Renal cortex interstitium (tissue), 11 donors: Measurements from ENCODE around the gene PHLPP1. TPM values are rescaled to one million over a fixed set of nuclear protein-coding genes. Genes with fewer than 3 reads are reported as not detected.

ENCODE experiments used
- DNase-seq, 11 donors: peaks; one replicate each; pipeline ENCODE4 v3.0.0-alpha.2; 2013; ENCODE audit warnings: low read depth in 9 of 11, low spot score in 4 of 11; ENCODE audit errors: extremely low read depth in 1 of 11
- polyA plus RNA-seq, 3 donors: library from polyadenylated mRNA; unstranded; fragments of 120-200 nt; gene quantifications; one replicate each; pipeline ENCODE4 v1.2.1, GENCODE V29; 2013; ENCODE audit not compliant: insufficient read length in 3 of 3

PHLPP1 gene
- polyA plus RNA-seq, 3 donors: 17.3 to 20.3 (median 18.8) TPM

GRCh38 chr18:62999921-63000320 is 284.6 kb downstream of the PHLPP1 start:
- DNase-seq: no peak

DNA sequence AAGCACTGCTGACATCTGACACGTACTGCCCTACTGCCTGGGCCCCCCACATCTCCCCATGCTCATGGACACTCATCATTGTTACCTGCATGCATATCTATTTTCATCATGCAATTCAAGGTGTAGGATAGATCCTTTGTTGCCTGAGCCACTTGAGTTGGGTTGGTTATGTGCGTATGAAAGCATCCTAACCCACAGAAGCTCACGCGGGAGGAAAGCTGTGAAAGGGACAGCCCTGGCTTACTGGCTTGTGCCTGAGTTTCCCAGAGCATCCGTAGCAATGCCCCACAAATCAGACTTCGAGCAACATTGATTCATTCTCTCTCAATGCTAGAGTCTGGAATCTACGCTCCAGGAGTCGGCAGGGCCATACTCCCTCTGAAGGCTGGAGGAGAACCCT is 285.5 kb downstream of the PHLPP1 start:
- no peak for DNase-seq

DNA sequence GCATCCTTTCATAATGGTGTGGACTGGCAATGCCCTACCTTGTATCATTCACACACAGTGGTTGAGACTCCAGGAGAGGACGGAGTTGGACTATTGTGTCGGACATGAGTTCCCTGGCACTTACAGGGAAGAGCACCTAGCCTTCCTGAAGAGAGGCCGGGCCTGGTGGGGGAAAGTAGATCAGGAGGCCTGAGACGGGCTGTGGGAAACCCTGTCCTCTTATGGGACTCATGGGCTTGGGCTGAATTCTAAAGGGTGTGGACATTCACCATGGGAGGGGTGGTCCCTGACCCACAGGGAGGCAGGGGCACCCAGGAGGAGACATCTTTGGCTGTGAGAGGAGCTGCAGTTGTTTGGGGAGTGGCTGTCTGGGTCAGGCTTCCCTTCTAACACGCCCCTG is 286.5 kb downstream of the PHLPP1 start:
- no peak for DNase-seq

GRCh38 chr18:63002305-63002704 is 287.0 kb downstream of the PHLPP1 start:
- DNase-seq: no peak

- DNase-seq: no peak
Observed at GRCh38 chr18:63002803-63003445, 287.6 kb downstream of the PHLPP1 start.

GRCh38 chr18:63003899-63004298 is 288.6 kb downstream of the PHLPP1 start:
- no peak for DNase-seq

GRCh38 chr18:63004466-63005089 is 289.2 kb downstream of the PHLPP1 start:
- no peak for DNase-seq

- DNase-seq: no peak
Observed at GRCh38 chr18:63005306-63005705, 290.0 kb downstream of the PHLPP1 start.

DNA sequence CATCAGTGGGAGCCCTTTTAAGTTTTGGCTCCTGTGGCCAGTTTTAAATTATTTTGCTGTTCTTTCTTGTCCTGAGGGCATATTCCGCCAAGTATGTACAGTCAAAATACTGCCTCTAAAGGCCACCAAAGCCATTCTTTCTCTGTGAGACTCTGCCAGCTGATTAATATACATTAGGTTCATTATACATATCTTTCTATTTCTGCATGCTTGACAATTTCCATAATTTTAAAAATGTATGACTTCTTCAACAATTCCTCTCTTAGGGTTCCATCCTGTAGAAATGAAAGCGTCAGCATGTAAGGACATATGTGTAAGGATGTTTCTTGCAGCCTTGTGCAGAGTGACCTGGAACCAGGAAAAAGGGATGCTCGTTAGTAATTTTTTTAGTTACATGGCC is 291.9 kb downstream of the PHLPP1 start:
- no peak for DNase-seq

- DNase-seq: peak; percentile 41 to 72 (median 50)
Observed at GRCh38 chr18:63016270-63016669, 300.9 kb downstream of the PHLPP1 start.

- no peak for DNase-seq
Observed at GRCh38 chr18:63017076-63017475, 301.7 kb downstream of the PHLPP1 start.

DNA sequence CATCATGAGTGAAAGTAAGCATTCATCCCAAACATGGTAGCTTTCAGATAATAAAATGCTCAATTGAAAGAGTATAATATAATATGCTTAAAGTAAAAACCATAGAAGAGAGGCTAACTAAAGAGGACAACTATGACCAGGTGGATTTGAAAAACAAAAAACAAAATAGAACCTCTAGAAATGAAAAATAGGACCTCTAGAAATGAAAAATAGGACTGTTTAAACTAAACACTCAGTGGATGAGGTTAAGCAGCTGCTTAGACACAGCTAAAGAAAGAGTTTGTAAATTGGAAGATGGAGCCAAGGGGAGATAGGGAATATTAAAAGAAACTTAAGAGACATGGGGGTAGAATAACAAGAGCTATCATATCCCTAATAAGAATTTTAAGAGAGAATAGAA is 302.6 kb downstream of the PHLPP1 start:
- no peak for DNase-seq

GRCh38 chr18:63022429-63023022 is 307.2 kb downstream of the PHLPP1 start:
- DNase-seq: no peak

- peak in 7 of 11 donors; percentile 4 to 22 (median 7) for DNase-seq
Observed at GRCh38 chr18:63025251-63026090, 310.1 kb downstream of the PHLPP1 start.

DNA sequence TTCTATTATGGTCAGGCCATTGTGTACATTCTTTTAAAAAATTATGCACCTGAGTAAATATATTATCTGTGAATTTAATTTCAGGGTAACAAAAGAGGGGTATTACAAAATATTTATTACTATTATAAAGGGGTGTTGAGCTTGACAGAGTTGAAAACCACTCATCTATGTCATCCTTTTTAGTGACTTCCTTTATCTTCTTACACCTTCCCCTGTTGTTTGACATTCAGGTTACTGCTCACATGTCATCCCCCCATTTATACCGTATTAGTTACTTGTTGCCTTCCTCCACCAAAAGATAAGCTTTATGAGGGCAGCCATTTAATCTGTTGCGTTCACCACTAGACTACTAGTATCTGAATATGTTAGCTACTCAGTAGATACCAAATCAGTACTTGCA is 313.0 kb downstream of the PHLPP1 start:
- DNase-seq: no peak

Other genes starting within 250 kb of the PHLPP1 start
- gene ZCCHC2, start 192.5 kb upstream of the PHLPP1 start, polyA plus RNA-seq: 10 to 100 TPM; 12.3 to 17.6 (median 15.1) TPM